ENCODE measurements around the gene CNTNAP2.
A peak's percentile ranks its signal among the peaks of the same experiment; 100 is the strongest.

Gene CNTNAP2

DNA sequence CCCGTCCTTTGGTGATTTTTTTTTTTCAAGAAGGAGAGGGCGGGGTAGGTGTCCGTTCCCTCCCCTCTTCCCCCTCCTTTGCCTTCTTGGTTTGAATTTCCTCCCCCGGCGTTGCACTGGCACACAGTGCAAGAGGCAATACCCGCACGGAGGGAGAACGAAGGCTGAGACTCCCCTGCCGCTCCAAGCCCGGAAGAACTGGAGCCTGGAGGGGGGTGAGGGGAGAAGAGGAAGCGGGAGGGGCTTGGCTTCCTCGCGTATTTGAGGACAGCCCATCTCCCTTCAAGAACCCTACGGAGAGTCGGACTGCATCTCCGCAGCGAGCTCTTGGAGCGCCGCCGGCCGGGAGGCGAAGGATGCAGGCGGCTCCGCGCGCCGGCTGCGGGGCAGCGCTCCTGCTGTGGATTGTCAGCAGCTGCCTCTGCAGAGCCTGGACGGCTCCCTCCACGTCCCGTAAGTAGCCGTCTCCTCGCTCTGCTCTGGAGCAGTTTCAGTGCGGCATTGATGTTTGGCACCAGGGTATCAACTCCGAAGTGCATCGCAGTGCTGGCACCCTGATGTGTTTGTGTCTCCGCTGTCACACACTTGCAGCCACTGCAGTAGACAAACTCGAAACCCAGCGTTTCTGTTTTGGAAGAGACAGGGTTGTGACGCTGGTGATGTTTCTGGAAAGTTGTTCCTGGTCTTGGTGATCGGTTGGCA lies at the start of gene CNTNAP2:
TSS of gene CNTNAP2 (plus strand) at position 281 of the 702 bp plus-strand sequence. CDS start at position 357, 76 bp downstream.
- TF ChIP-seq, protein P1, sequence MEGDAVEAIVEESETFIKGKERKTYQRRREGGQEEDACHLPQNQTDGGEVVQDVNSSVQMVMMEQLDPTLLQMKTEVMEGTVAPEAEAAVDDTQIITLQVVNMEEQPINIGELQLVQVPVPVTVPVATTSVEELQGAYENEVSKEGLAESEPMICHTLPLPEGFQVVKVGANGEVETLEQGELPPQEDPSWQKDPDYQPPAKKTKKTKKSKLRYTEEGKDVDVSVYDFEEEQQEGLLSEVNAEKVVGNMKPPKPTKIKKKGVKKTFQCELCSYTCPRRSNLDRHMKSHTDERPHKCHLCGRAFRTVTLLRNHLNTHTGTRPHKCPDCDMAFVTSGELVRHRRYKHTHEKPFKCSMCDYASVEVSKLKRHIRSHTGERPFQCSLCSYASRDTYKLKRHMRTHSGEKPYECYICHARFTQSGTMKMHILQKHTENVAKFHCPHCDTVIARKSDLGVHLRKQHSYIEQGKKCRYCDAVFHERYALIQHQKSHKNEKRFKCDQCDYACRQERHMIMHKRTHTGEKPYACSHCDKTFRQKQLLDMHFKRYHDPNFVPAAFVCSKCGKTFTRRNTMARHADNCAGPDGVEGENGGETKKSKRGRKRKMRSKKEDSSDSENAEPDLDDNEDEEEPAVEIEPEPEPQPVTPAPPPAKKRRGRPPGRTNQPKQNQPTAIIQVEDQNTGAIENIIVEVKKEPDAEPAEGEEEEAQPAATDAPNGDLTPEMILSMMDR (conservative IDR thresholded peaks at IDR 0.05; ENCODE audit: low read depth, low read length), result peak; percentile 8
- peak; percentile 85 for DNase-seq (ENCODE audit: low read depth)
- peak within 1 kb of the TSS; percentile 71 for H3K4me3 ChIP-seq (ENCODE audit: low read depth, low read length)

DNA sequence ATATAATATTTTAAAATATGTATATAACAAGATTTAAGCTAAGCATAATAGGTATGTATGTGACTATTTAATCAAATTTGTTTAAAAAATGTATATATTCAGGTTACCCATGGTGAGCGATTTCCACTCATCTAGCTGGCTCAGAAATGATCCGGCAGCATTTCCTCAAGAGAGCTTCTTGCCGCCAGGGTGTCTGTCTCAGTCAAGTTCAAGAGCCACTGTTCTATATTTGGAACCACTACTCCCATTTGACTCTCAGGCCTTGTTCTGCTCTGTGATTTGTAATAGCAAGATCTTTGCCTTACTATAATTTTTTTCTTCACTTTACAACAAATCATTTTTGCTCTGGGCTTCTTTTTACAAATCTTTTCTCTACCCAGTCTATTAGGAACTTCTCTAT lies 48.7 kb upstream of the CNTNAP2 start:
- TF ChIP-seq, protein P1 (conservative IDR thresholded peaks at IDR 0.05; ENCODE audit: low read depth, low read length), result peak; percentile 13
- peak; percentile 21 for DNase-seq (ENCODE audit: low read depth)

DNA sequence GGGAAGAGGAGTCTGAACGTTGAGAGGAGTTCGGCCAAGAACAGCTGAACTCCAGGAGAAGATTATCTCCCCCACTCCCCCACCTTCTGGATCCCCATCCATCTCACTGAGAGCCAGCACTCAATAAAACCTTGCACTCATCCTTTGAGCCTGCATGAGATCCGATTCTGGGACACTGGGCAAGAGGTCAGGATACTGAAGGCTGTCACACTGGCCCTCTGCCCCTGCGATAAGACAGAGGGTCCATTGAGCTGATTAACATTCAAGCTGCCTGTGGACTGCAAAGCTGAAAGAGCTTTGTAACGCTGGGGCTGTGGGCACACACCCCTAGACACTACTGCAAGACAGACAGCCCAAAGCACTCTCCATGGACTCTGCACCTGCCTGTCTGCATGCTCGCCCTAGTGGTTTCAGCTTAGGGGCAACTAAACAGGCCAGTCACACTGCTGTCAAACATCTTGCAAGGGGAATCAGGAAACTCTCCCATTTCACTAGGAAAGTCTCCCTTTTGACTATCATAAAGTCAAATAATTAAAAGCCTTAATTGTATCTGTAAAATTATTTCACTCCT lies 42.3 kb upstream of the CNTNAP2 start:
- DNase-seq (ENCODE audit: low read depth), result no peak
- H3K4me3 ChIP-seq (ENCODE audit: low read depth, low read length), result no peak overlapping the region
- TF ChIP-seq, protein P1 (conservative IDR thresholded peaks at IDR 0.05; ENCODE audit: low read depth, low read length), result no peak

More for the DNA sequence above, 48.7 kb upstream of the CNTNAP2 start:
- no peak overlapping the region for H3K4me3 ChIP-seq (ENCODE audit: low read depth, low read length)

DNA sequence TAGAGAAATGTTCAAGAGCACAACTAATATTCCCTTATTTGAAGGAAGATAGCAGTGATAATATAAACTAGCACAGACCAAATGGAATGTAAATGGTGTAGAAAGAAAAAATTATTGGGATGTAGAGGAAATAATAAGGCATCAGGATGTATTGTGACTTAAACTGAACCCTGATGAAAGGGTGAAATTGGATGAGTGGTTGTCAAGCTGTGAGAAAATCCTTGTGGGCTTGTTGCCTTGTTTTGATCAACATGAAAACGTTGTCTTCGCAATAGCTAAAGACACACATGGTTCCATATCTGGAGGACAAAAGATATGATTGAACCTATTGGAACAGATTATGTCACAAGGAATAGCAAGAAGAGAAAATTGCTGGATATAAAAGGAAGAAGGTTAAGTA lies 40.3 kb upstream of the CNTNAP2 start:
- no peak for DNase-seq (ENCODE audit: low read depth)
- TF ChIP-seq, protein P1 (conservative IDR thresholded peaks at IDR 0.05; ENCODE audit: low read depth, low read length), result no peak
- no peak overlapping the region for H3K4me3 ChIP-seq (ENCODE audit: low read depth, low read length)

DNA sequence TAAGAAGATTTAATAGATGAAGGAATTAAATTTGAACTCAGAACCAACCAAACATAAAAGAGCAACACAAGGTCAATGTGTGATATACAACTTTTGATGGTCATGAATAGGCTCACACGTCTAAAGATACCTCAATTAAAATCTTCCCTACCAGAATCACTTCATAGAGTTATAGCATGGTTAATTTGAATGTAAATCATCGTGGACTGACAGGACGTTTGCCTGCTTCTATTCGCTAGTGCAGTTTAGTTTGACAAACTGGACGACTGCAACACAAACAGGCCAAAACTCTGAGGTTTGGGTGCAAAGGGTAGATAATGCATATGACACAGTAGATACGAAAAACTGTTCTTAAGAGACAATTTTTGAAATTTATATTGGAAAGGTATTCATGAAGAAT lies 32.5 kb upstream of the CNTNAP2 start:
- DNase-seq (ENCODE audit: low read depth), result no peak
- TF ChIP-seq, protein P1 (conservative IDR thresholded peaks at IDR 0.05; ENCODE audit: low read depth, low read length), result no peak
- no peak overlapping the region for H3K4me3 ChIP-seq (ENCODE audit: low read depth, low read length)

DNA sequence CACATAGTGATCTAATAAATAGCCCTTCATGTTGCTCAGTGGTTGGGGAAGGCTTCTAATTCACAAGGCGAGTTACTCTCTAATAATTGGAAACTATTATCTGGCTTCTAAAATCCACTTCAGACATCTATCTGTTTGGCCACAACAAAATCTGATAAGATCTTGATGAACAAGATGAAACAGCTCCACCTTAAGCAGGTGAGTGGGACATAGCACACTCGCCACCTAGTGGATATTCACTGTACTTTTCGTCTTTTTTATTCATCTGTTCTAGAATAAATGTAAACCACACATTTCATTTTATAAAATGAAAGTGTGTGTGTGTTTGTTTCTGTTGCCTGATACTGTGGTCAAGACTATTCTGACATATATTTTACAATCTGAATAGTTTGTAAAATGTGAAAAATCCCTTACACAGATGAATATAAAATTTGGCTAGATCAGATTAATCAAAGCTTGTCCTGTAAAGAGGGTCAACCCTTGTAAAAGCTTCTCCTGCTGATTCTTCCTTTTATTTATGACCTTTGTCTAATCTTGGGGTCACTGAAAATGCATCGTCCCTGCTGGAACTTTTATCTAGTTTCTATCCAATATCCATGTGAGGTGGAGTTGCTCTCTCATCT lies 26.5 kb upstream of the CNTNAP2 start:
- TF ChIP-seq, protein P1 (conservative IDR thresholded peaks at IDR 0.05; ENCODE audit: low read depth, low read length), result peak; percentile 82
- no peak overlapping the region for H3K4me3 ChIP-seq (ENCODE audit: low read depth, low read length)
- peak; percentile 74 for DNase-seq (ENCODE audit: low read depth)

Measured in choroid plexus epithelial cell (primary cell).